GM23338 (cell line): Measurements from ENCODE around the gene FAM124B. TPM values are rescaled to one million over a fixed set of nuclear protein-coding genes. Genes with fewer than 3 reads are reported as not detected.

Source experiments
- ATAC-seq: fragments of 200-7000 bp; cut with Tn5 transposase; 3 replicates; pipeline ENCODE4 v1.9.1; 2020
- DNase-seq: peaks from one replicate; pipeline ENCODE4 v3.0.0-alpha.2; 2015; ENCODE audit warnings: low spot score
- H2AFZ ChIP-seq: fragments of 200-600 bp; sonication (generic); 2 replicates; pipeline ENCODE4 v1.8.0; 2016; ENCODE audit warnings: antibody characterized with exemption, mild to moderate bottlenecking, moderate library complexity
- H3F3A ChIP-seq: fragments of 200-600 bp; sonication (generic); replicated peaks from 2 replicates; pipeline ENCODE4 v1.8.0; 2017; ENCODE audit warnings: antibody characterized with exemption, mixed run types, low read depth
- H3K27ac ChIP-seq: fragments of 200-600 bp; sonication (generic); 2 replicates; pipeline ENCODE4 v1.6.1; 2016; ENCODE audit warnings: low read depth
- H3K27me3 ChIP-seq: fragments of 200-600 bp; sonication (generic); 2 replicates; pipeline ENCODE4 v1.8.0; 2016; ENCODE audit warnings: mild to moderate bottlenecking, mixed run types, moderate library complexity; ENCODE audit not compliant: insufficient read depth
- H3K36me3 ChIP-seq: fragments of 200-600 bp; sonication (generic); 2 replicates; pipeline ENCODE4 v1.8.0; 2016; ENCODE audit warnings: mild to moderate bottlenecking; ENCODE audit not compliant: insufficient read depth
- H3K4me1 ChIP-seq: fragments of 200-600 bp; sonication (generic); 2 replicates; pipeline ENCODE4 v1.8.0; 2016; ENCODE audit warnings: mild to moderate bottlenecking, moderate library complexity; ENCODE audit not compliant: insufficient read depth
- H3K4me2 ChIP-seq: fragments of 200-600 bp; sonication (generic); 2 replicates; pipeline ENCODE4 v1.7.1; 2017; ENCODE audit warnings: mixed run types
- H3K4me3 ChIP-seq: fragments of 200-600 bp; sonication (generic); 2 replicates; pipeline ENCODE4 v1.6.1; 2016; ENCODE audit warnings: mixed run types
- H3K79me2 ChIP-seq: fragments of 200-600 bp; sonication (generic); replicated peaks from 2 replicates; pipeline ENCODE4 v1.8.0; 2017; ENCODE audit warnings: mild to moderate bottlenecking; ENCODE audit not compliant: insufficient read depth
- H3K9me2 ChIP-seq: fragments of 200-600 bp; sonication (generic); 2 replicates; pipeline ENCODE4 v1.8.0; 2017; ENCODE audit not compliant: insufficient read depth
- H4K20me1 ChIP-seq: fragments of 200-600 bp; sonication (generic); replicated peaks from 2 replicates; pipeline ENCODE4 v1.8.0; 2017; ENCODE audit warnings: mild to moderate bottlenecking; ENCODE audit not compliant: insufficient read depth
- H3K27ac Mint-ChIP-seq: 2 replicates; pipeline ENCODE4 v1.8.0; 2020; ENCODE audit warnings: inconsistent platforms, mild to moderate bottlenecking, moderate library complexity, mixed read lengths
- H3K27me3 Mint-ChIP-seq: 3 replicates; pipeline ENCODE4 v1.8.0; 2022; ENCODE audit warnings: low read depth, mild to moderate bottlenecking, moderate library complexity, mixed read lengths, inconsistent platforms; ENCODE audit not compliant: insufficient read depth, poor library complexity
- H3K36me3 Mint-ChIP-seq: 3 replicates; pipeline ENCODE4 v1.8.0; 2021; ENCODE audit warnings: low read depth, mild to moderate bottlenecking, inconsistent platforms, moderate library complexity, mixed read lengths
- H3K4me1 Mint-ChIP-seq: 3 replicates; pipeline ENCODE4 v1.8.0; 2020; ENCODE audit warnings: mild to moderate bottlenecking, inconsistent platforms, mixed read lengths
- H3K4me3 Mint-ChIP-seq: 3 replicates; pipeline ENCODE4 v1.8.0; 2021; ENCODE audit warnings: moderate library complexity, mild to moderate bottlenecking, inconsistent platforms, mixed read lengths
- H3K9me3 Mint-ChIP-seq: 3 replicates; pipeline ENCODE4 v1.8.0; 2020; ENCODE audit warnings: moderate library complexity, mild to moderate bottlenecking, inconsistent platforms, mixed read lengths
- CREB1 ChIP-seq: fragments of 250-450 bp; sonication (Bioruptor Pico); IDR thresholded peaks from 2 replicates; pipeline ENCODE4 v1.5.0; 2020; ENCODE audit warnings: low read depth, mild to moderate bottlenecking, moderate library complexity
- EZH2 ChIP-seq: fragments of 200-600 bp; sonication (generic); IDR thresholded peaks from one replicate; pipeline ENCODE4 v1.8.0; 2017; ENCODE audit warnings: antibody characterized with exemption, mild to moderate bottlenecking, low read depth; ENCODE audit not compliant: unreplicated experiment
- EZH2phosphoT487 ChIP-seq: fragments of 200-600 bp; sonication (generic); IDR thresholded peaks from one replicate; pipeline ENCODE4 v1.8.1; 2018; ENCODE audit warnings: antibody characterized with exemption; ENCODE audit not compliant: unreplicated experiment
- JUNB ChIP-seq: IDR thresholded peaks from one replicate; pipeline ENCODE4 v1.6.1; 2016; ENCODE audit warnings: antibody characterized with exemption; ENCODE audit not compliant: unreplicated experiment
- NANOG ChIP-seq: IDR thresholded peaks from 2 replicates; pipeline ENCODE4 v1.6.1; 2016; ENCODE audit warnings: antibody characterized with exemption, borderline replicate concordance
- POLR2AphosphoS5 ChIP-seq: IDR thresholded peaks from 2 replicates; pipeline ENCODE4 v1.6.1; 2016; ENCODE audit warnings: antibody characterized with exemption, low read depth
- STAT1 ChIP-seq: IDR thresholded peaks from one replicate; pipeline ENCODE4 v1.6.1; 2016; ENCODE audit warnings: antibody characterized with exemption; ENCODE audit not compliant: unreplicated experiment
- ZNF114 ChIP-seq: fragments of 250-450 bp; sonication (Bioruptor Pico); IDR thresholded peaks from 2 replicates; pipeline ENCODE4 v1.5.0; 2020; ENCODE audit warnings: mild to moderate bottlenecking, moderate library complexity
- ZNF331 ChIP-seq: fragments of 250-450 bp; sonication (Bioruptor Pico); IDR thresholded peaks from 2 replicates; pipeline ENCODE4 v1.5.0; 2020; ENCODE audit warnings: low read depth, mild to moderate bottlenecking, moderate library complexity
- polyA plus RNA-seq: library from polyadenylated mRNA; unstranded; fragments of >200 nt; fragmentation: Nextera tagmentation; extraction: Ambion mirVana; gene quantifications from 2 replicates; pipeline ENCODE4 v1.2.1, GENCODE V29; 2016
- total RNA-seq: library from RNA; depleted of rRNA; stranded (reverse); fragments of >200 nt; shearing (Covaris generic); gene quantifications from 2 replicates; pipeline ENCODE4 v1.2.3, GENCODE V29; 2014
- TF ChIP-seq, protein P1 (sequence below): IDR thresholded peaks from one replicate; pipeline ENCODE4 v1.6.1; 2018; ENCODE audit warnings: antibody characterized with exemption; ENCODE audit not compliant: unreplicated experiment
- TF ChIP-seq, protein P2 (sequence below), 2 experiments: fragments of 200-600 bp in 1 of 2; sonication (generic) in 1 of 2; conservative IDR thresholded peaks; 2 replicates each; pipeline versions ENCODE4 v1.5.1 to v1.6.1; 2016 to 2017; ENCODE audit warnings: antibody characterized with exemption in 2 of 2, low read depth in 2 of 2, mild to moderate bottlenecking in 2 of 2, moderate library complexity in 1 of 2
- TF ChIP-seq, protein P3 (sequence below): fragments of 250-450 bp; sonication (Bioruptor Pico); IDR thresholded peaks from 2 replicates; pipeline ENCODE4 v1.5.0; 2020; ENCODE audit warnings: mild to moderate bottlenecking, moderate library complexity
- TF ChIP-seq, protein P4 (sequence below): IDR thresholded peaks from 2 replicates; pipeline ENCODE4 v1.6.1; 2016; ENCODE audit warnings: antibody characterized with exemption

FAM124B gene
- total and polyA plus RNA-seq, 2 experiments from 2014 or later: 3.0 to 6.9 TPM

DNA sequence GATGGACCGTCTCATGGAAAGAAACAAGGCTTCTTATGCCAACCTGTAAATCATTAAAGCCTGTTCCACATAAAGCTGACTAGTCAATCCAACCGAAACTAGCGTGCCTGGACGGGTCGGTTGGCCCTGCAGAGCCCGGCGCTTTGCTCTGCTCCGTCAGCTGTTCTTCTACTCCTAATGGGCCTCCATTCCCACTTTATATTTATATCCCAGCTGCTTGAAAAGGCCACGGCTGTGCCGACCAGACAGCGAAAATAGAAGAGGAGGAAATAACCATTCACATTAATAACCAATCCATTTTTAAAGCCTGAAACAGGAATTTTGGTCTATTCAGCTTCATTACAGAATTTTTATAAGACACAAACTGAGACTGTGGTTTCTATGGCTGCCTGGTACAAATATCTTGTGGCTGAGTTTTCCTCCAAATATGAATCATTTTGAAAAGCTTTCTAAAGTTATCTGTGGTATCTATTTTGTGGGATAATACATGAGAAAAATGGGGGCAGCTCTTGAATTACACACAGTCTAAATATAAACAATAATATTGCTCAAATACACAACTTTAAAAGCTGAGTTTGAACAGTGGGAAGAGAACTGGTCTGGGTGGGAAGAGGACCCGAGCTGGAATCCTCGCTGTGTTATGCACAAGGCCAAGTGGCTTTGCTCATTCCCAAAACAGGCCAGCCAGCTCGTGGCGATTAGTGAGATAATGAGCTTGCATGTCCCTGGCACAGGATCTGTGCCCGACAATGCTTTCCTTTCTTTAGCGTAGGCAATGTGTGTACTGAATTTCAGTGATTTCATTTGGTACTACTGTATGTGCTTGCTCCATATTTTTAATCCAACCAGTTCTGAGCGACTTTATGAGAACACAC lies 10.5 kb upstream of the FAM124B start:
- H3K27me3 Mint-ChIP-seq: no peaks in the 10 kb centered on the region
- H3K4me1 Mint-ChIP-seq: peaks cover 9% of the 10 kb centered on the region
- no peaks in the 10 kb centered on the region for H3K36me3 ChIP-seq
- H3K36me3 Mint-ChIP-seq: peaks cover under 1% of the 10 kb centered on the region; the same call in 1 of the 3 replicates
- no peak overlapping the region for H3K27ac ChIP-seq
- no peaks in the 10 kb centered on the region for H3F3A ChIP-seq
- no peak overlapping the region for H3K4me2 ChIP-seq
- no peak overlapping the region for H2AFZ ChIP-seq
- TF ChIP-seq CREB1 (CRISPR knock-in tag) (no peak), POLR2AphosphoS5 (no peak), ZNF114 (CRISPR knock-in tag) (no peak), NANOG (no peak), EZH2phosphoT487 (no peak), STAT1 (no peak), EZH2 (no peak), ZNF331 (CRISPR knock-in tag) (no peak), JUNB (no peak)
- TF ChIP-seq, protein P1, sequence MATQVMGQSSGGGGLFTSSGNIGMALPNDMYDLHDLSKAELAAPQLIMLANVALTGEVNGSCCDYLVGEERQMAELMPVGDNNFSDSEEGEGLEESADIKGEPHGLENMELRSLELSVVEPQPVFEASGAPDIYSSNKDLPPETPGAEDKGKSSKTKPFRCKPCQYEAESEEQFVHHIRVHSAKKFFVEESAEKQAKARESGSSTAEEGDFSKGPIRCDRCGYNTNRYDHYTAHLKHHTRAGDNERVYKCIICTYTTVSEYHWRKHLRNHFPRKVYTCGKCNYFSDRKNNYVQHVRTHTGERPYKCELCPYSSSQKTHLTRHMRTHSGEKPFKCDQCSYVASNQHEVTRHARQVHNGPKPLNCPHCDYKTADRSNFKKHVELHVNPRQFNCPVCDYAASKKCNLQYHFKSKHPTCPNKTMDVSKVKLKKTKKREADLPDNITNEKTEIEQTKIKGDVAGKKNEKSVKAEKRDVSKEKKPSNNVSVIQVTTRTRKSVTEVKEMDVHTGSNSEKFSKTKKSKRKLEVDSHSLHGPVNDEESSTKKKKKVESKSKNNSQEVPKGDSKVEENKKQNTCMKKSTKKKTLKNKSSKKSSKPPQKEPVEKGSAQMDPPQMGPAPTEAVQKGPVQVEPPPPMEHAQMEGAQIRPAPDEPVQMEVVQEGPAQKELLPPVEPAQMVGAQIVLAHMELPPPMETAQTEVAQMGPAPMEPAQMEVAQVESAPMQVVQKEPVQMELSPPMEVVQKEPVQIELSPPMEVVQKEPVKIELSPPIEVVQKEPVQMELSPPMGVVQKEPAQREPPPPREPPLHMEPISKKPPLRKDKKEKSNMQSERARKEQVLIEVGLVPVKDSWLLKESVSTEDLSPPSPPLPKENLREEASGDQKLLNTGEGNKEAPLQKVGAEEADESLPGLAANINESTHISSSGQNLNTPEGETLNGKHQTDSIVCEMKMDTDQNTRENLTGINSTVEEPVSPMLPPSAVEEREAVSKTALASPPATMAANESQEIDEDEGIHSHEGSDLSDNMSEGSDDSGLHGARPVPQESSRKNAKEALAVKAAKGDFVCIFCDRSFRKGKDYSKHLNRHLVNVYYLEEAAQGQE: no peak
- TF ChIP-seq, protein P2, sequence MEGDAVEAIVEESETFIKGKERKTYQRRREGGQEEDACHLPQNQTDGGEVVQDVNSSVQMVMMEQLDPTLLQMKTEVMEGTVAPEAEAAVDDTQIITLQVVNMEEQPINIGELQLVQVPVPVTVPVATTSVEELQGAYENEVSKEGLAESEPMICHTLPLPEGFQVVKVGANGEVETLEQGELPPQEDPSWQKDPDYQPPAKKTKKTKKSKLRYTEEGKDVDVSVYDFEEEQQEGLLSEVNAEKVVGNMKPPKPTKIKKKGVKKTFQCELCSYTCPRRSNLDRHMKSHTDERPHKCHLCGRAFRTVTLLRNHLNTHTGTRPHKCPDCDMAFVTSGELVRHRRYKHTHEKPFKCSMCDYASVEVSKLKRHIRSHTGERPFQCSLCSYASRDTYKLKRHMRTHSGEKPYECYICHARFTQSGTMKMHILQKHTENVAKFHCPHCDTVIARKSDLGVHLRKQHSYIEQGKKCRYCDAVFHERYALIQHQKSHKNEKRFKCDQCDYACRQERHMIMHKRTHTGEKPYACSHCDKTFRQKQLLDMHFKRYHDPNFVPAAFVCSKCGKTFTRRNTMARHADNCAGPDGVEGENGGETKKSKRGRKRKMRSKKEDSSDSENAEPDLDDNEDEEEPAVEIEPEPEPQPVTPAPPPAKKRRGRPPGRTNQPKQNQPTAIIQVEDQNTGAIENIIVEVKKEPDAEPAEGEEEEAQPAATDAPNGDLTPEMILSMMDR (conservative IDR thresholded peaks at IDR 0.05; ENCODE audit: low read depth in 2 of 2): no peak
- TF ChIP-seq, protein P3, sequence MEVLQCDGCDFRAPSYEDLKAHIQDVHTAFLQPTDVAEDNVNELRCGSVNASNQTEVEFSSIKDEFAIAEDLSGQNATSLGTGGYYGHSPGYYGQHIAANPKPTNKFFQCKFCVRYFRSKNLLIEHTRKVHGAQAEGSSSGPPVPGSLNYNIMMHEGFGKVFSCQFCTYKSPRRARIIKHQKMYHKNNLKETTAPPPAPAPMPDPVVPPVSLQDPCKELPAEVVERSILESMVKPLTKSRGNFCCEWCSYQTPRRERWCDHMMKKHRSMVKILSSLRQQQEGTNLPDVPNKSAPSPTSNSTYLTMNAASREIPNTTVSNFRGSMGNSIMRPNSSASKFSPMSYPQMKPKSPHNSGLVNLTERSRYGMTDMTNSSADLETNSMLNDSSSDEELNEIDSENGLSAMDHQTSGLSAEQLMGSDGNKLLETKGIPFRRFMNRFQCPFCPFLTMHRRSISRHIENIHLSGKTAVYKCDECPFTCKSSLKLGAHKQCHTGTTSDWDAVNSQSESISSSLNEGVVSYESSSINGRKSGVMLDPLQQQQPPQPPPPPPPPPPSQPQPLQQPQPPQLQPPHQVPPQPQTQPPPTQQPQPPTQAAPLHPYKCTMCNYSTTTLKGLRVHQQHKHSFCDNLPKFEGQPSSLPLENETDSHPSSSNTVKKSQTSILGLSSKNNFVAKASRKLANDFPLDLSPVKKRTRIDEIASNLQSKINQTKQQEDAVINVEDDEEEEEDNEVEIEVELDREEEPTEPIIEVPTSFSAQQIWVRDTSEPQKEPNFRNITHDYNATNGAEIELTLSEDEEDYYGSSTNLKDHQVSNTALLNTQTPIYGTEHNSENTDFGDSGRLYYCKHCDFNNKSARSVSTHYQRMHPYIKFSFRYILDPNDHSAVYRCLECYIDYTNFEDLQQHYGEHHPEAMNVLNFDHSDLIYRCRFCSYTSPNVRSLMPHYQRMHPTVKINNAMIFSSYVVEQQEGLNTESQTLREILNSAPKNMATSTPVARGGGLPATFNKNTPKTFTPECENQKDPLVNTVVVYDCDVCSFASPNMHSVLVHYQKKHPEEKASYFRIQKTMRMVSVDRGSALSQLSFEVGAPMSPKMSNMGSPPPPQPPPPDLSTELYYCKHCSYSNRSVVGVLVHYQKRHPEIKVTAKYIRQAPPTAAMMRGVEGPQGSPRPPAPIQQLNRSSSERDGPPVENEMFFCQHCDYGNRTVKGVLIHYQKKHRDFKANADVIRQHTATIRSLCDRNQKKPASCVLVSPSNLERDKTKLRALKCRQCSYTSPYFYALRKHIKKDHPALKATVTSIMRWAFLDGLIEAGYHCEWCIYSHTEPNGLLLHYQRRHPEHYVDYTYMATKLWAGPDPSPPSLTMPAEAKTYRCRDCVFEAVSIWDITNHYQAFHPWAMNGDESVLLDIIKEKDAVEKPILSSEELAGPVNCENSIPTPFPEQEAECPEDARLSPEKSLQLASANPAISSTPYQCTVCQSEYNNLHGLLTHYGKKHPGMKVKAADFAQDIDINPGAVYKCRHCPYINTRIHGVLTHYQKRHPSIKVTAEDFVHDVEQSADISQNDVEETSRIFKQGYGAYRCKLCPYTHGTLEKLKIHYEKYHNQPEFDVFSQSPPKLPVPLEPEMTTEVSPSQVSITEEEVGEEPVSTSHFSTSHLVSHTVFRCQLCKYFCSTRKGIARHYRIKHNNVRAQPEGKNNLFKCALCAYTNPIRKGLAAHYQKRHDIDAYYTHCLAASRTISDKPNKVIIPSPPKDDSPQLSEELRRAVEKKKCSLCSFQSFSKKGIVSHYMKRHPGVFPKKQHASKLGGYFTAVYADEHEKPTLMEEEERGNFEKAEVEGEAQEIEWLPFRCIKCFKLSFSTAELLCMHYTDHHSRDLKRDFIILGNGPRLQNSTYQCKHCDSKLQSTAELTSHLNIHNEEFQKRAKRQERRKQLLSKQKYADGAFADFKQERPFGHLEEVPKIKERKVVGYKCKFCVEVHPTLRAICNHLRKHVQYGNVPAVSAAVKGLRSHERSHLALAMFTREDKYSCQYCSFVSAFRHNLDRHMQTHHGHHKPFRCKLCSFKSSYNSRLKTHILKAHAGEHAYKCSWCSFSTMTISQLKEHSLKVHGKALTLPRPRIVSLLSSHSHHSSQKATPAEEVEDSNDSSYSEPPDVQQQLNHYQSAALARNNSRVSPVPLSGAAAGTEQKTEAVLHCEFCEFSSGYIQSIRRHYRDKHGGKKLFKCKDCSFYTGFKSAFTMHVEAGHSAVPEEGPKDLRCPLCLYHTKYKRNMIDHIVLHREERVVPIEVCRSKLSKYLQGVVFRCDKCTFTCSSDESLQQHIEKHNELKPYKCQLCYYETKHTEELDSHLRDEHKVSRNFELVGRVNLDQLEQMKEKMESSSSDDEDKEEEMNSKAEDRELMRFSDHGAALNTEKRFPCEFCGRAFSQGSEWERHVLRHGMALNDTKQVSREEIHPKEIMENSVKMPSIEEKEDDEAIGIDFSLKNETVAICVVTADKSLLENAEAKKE (CRISPR knock-in tag): no peak
- TF ChIP-seq, protein P4, sequence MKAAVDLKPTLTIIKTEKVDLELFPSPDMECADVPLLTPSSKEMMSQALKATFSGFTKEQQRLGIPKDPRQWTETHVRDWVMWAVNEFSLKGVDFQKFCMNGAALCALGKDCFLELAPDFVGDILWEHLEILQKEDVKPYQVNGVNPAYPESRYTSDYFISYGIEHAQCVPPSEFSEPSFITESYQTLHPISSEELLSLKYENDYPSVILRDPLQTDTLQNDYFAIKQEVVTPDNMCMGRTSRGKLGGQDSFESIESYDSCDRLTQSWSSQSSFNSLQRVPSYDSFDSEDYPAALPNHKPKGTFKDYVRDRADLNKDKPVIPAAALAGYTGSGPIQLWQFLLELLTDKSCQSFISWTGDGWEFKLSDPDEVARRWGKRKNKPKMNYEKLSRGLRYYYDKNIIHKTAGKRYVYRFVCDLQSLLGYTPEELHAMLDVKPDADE: no peak
- no peak for DNase-seq
- H4K20me1 ChIP-seq: no peaks in the 10 kb centered on the region
- H3K9me2 ChIP-seq: no peaks in the 10 kb centered on the region
- no peak overlapping the region for H3K4me3 ChIP-seq
- H3K9me3 Mint-ChIP-seq: no peaks in the 10 kb centered on the region; the same call in 2 of the 3 replicates
- H3K27me3 ChIP-seq: no peaks in the 10 kb centered on the region
- H3K4me1 ChIP-seq: peaks cover 8% of the 10 kb centered on the region; the same call in 1 of the 2 replicates
- H3K4me3 Mint-ChIP-seq: no peak overlapping the region
- no peak for ATAC-seq
- H3K79me2 ChIP-seq: 0 out of 2 replicates have a peak, but pooled peaks cover 3% of the 10 kb centered on the region
- H3K27ac Mint-ChIP-seq: no peak overlapping the region
